ENCODE data around the gene RASA1.
A peak's percentile ranks its signal among the peaks of the same experiment; 100 is the strongest.
"Not testable (repeated sequence)": the region's sequence is repeated elsewhere in the genome, so short reads cannot be mapped to it uniquely, and the experiment has no call there.

RASA1 gene

GRCh38 chr5:87267574-87268125 is at the start of gene RASA1:
Gene RASA1, plus strand, starts transcription at chr5:87267883. Its CDS starts 569 bp downstream, at chr5:87268452.
- peak; percentile 75 for DNase-seq (ENCODE audit: low read depth)

- DNase-seq (ENCODE audit: low read depth) = no peak
Measured at GRCh38 chr5:87229780-87230179, 37.9 kb upstream of the RASA1 start.

- no peak for DNase-seq (ENCODE audit: low read depth)
Measured at GRCh38 chr5:87231037-87231808, 36.5 kb upstream of the RASA1 start.

- DNase-seq (ENCODE audit: low read depth) = no peak
Measured at GRCh38 chr5:87233143-87233542, 34.5 kb upstream of the RASA1 start.

GRCh38 chr5:87241555-87241954 is 26.1 kb upstream of the RASA1 start:
- DNase-seq (ENCODE audit: low read depth) = no peak

GRCh38 chr5:87242242-87242641 is 25.4 kb upstream of the RASA1 start:
- no peak for DNase-seq (ENCODE audit: low read depth)

GRCh38 chr5:87243161-87243844 is 24.4 kb upstream of the RASA1 start:
- no peak for DNase-seq (ENCODE audit: low read depth)

GRCh38 chr5:87245451-87245850 is 22.2 kb upstream of the RASA1 start:
- DNase-seq (ENCODE audit: low read depth) = no peak

GRCh38 chr5:87246061-87246460 is 21.6 kb upstream of the RASA1 start:
- no peak for DNase-seq (ENCODE audit: low read depth)

GRCh38 chr5:87252283-87252605 is 15.4 kb upstream of the RASA1 start:
- no peak for DNase-seq (ENCODE audit: low read depth)

GRCh38 chr5:87254035-87254434 is 13.6 kb upstream of the RASA1 start:
- no peak for DNase-seq (ENCODE audit: low read depth)

- no peak for DNase-seq (ENCODE audit: low read depth)
Measured at GRCh38 chr5:87258507-87258906, 9.2 kb upstream of the RASA1 start.

GRCh38 chr5:87260604-87261192 is 7.0 kb upstream of the RASA1 start:
- no peak for DNase-seq (ENCODE audit: low read depth)

- no peak for DNase-seq (ENCODE audit: low read depth)
Measured at GRCh38 chr5:87263498-87263897, 4.2 kb upstream of the RASA1 start.

- DNase-seq (ENCODE audit: low read depth) = no peak
Measured at GRCh38 chr5:87266914-87267573, 639 bp upstream of the RASA1 start.

GRCh38 chr5:87268126-87268969 is 665 bp downstream of the RASA1 start:
- DNase-seq (ENCODE audit: low read depth) = no peak

- no peak for DNase-seq (ENCODE audit: low read depth)
Measured at GRCh38 chr5:87268970-87269377, 1.3 kb downstream of the RASA1 start.

GRCh38 chr5:87270888-87271287 is 3.2 kb downstream of the RASA1 start:
- not testable (repeated sequence) for DNase-seq (ENCODE audit: low read depth)

- no peak for DNase-seq (ENCODE audit: low read depth)
Measured at GRCh38 chr5:87276655-87277054, 9.0 kb downstream of the RASA1 start.

GRCh38 chr5:87277279-87277835 is 9.7 kb downstream of the RASA1 start:
- DNase-seq (ENCODE audit: low read depth) = no peak

GRCh38 chr5:87278590-87279100 is 11.0 kb downstream of the RASA1 start:
- DNase-seq (ENCODE audit: low read depth) = no peak
